Kidney (tissue), 14 donors: ENCODE measurements around the gene DNAJC1. TPM values are rescaled to one million over a fixed set of nuclear protein-coding genes. Genes with fewer than 3 reads are reported as not detected.

ENCODE experiments used
- DNase-seq, 5 donors: peaks; one replicate each; pipeline ENCODE4 v3.0.0-alpha.2; 2013 to 2020
- FAIRE-seq: peaks from 2 replicates; lab custom pipeline; 2012; peaks lifted over from hg19 to GRCh38; lab: Jason Lieb, UNC
- H3K27ac ChIP-seq, 2 donors: one replicate each; pipeline ENCODE4 v1.7.0; 2013; ENCODE audit warnings: low read depth in 2 of 2, low read length in 2 of 2, inconsistent platforms in 1 of 2
- H3K27me3 ChIP-seq: one replicate; pipeline ENCODE4 v1.7.1; 2013; ENCODE audit warnings: low read length, inconsistent platforms; ENCODE audit not compliant: control insufficient read depth, insufficient read depth
- H3K36me3 ChIP-seq, 3 donors: one replicate each; pipeline versions ENCODE4 v1.7.0 to v1.7.1; 2013; ENCODE audit warnings: low read length in 3 of 3, control low read depth in 1 of 3, inconsistent platforms in 1 of 3; ENCODE audit not compliant: insufficient read depth in 3 of 3, control insufficient read depth in 2 of 3
- H3K4me1 ChIP-seq, 3 donors: one replicate each; pipeline versions ENCODE4 v1.7.0 to v1.7.1; 2013; ENCODE audit warnings: low read length in 3 of 3, inconsistent platforms in 1 of 3, low read depth in 1 of 3; ENCODE audit not compliant: control insufficient read depth in 2 of 3, insufficient read depth in 2 of 3
- H3K4me3 ChIP-seq, 3 donors: one replicate each; pipeline versions ENCODE4 v1.7.0 to v1.8.1; 2013; ENCODE audit warnings: low read length in 3 of 3, control low read depth in 1 of 3, inconsistent platforms in 1 of 3
- H3K9ac ChIP-seq, 3 donors: one replicate each; pipeline versions ENCODE4 v1.7.0 to v1.7.1; 2013; ENCODE audit warnings: low read length in 3 of 3, control low read depth in 1 of 3, inconsistent platforms in 1 of 3
- H3K9me3 ChIP-seq, 3 donors: one replicate each; pipeline versions ENCODE4 v1.7.0 to v1.7.1; 2013; ENCODE audit warnings: low read length in 3 of 3, control low read depth in 1 of 3, inconsistent platforms in 1 of 3; ENCODE audit not compliant: control insufficient read depth in 2 of 3, insufficient read depth in 1 of 3
- CTCF ChIP-seq: IDR thresholded peaks from 3 replicates; pipeline ENCODE4 v1.5.1; 2012; ENCODE audit warnings: mild to moderate bottlenecking, moderate library complexity, borderline replicate concordance; ENCODE audit not compliant: insufficient read depth; ENCODE audit errors: extremely low read depth
- intact Hi-C: fragments of 100-400 bp; cut with DNase I; formaldehyde crosslinking; loops from one replicate; pipeline ENCODE4 v1.11.1; 2022
- polyA plus RNA-seq: library from polyadenylated mRNA; stranded (reverse); fragments of 350-450 nt; fragmentation: Illumina TruSeq; extraction: RNeasy Lipid Tissue Mini Kit (QIAGEN cat#74804); gene quantifications from one replicate; pipeline ENCODE4 v1.2.3, GENCODE V29; 2014; ENCODE audit warnings: low read depth, low replicate concordance; ENCODE audit not compliant: insufficient read depth
- total RNA-seq: library from RNA; stranded (reverse); fragmentation: NEBNext Ultra II Directional; extraction: Animal tissue kit (Norgen Biotek cat#: 25700); gene quantifications from one replicate; pipeline ENCODE4 v1.2.1, GENCODE V29; 2021
- donor health status: control.
- donor health status: control.
- donor health status: control.
- donor health status: control.
- donor health status: control.
- donor health status: DM: yes; HTN: yes; CAD: no.
- donor health status: Normal renal cell carcinoma (clear cell type).

The DNAJC1 gene
- total and polyA plus RNA-seq, 2 donors from 2014 or later, result 33.4 to 34.8 TPM

- no peak overlapping the region for H3K27ac ChIP-seq
- FAIRE-seq (no peak), DNase-seq (no peak)
- no peaks in the 10 kb centered on the region for H3K9me3 ChIP-seq
- no peak overlapping the region for H3K4me3 ChIP-seq
- intact Hi-C loops, result no loop called here
- no peaks in the 10 kb centered on the region for H3K27me3 ChIP-seq
- peaks cover 0 to 19% (median 16%) of the 10 kb centered on the region in 3 donors for H3K36me3 ChIP-seq
- H3K9ac ChIP-seq, result no peak overlapping the region
- TF ChIP-seq CTCF, result no peak
- H3K4me1 ChIP-seq, result no peaks in the 10 kb centered on the region
Observed at GRCh38 chr10:21742740-21743412, 260.7 kb downstream of the DNAJC1 start.

GRCh38 chr10:21740989-21741388 lies 262.5 kb downstream of the DNAJC1 start:
- intact Hi-C loops, result no loop called here
- Histone ChIP-seq H3K9me3 (no peaks in the 10 kb centered on the region), H3K4me3 (no peak overlapping the region), H3K27me3 (no peaks in the 10 kb centered on the region), H3K27ac (no peak overlapping the region), H3K4me1 (no peaks in the 10 kb centered on the region), H3K36me3 (peaks cover 0 to 21% (median 16%) of the 10 kb centered on the region in 3 donors), H3K9ac (no peak overlapping the region)
- TF ChIP-seq CTCF, result no peak
- DNase-seq (no peak), FAIRE-seq (no peak)

- TF ChIP-seq CTCF, result no peak
- intact Hi-C loops, result no loop called here
- Histone ChIP-seq H3K27ac (no peak overlapping the region), H3K36me3 (peaks cover 2 to 24% (median 22%) of the 10 kb centered on the region in 3 donors), H3K27me3 (no peaks in the 10 kb centered on the region), H3K9me3 (no peaks in the 10 kb centered on the region), H3K9ac (no peak overlapping the region), H3K4me3 (no peak overlapping the region), H3K4me1 (peaks cover 0 to 3% (median 0%) of the 10 kb centered on the region in 3 donors)
- no peak for DNase-seq
- FAIRE-seq, result no peak
Observed at GRCh38 chr10:21737106-21737505, 266.4 kb downstream of the DNAJC1 start.
